GM19463 (cell line): Measurements from ENCODE around the gene NEDD4L.

Source experiments
- ATAC-seq: cut with Tn5 transposase; IDR thresholded peaks from one replicate; pipeline ENCODE4 v1.9.1; 2021; ENCODE audit warnings: mild to moderate bottlenecking, moderate library complexity; ENCODE audit not compliant: unreplicated experiment

Gene NEDD4L

DNA sequence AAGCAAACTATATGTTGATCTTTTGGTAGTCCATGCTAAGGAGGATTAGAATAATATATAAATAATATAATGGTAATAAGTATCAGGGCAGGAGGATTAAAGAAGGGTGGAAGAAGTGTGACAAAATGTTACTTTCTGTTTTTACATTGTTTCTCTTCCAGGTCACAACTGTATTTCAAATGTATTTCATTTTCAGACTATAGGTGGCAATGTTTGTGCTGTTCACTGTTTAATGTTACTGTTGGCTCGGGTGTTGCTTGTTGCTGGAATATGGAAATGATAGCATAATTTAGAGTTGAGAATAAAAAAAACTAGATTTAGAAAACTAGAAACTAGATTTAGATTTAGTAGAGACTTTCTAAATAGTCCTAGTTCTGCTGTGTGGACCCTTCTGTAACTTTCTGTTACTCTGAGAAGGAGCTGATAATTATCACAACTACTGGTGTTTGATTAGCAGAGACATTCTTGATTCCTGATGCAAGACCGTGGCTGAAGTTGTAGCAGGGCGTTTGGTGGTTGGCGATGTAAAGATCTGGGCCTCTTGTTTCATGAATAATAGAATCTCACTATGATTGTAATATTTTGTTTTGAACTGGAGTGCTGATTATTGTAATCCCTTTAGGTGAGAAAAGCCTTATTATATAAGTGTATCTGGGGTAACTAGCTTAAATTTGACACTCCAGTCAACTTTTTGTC is 7.9 kb downstream of the NEDD4L start:
- ATAC-seq = peak; percentile 65

DNA sequence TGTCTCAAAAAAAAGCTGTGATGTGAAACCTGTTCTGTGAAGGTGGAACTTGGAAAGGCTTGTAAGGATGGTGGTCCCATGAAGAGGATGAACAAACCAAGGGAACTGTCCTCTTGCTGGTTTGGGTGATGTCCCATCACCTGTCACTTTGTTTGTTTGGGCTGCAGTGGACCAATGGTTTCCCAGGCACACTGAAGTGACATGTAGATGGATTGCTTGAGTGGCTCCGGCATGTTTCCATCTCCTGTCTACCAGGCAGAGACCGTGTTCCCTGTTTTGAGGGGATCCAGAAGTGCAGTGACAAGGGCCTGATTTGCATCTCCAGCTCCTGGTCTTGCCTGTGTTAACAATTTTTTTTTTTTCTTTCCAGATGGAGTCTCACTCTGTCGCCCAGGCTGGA is 8.9 kb downstream of the NEDD4L start:
- no peak for ATAC-seq

DNA sequence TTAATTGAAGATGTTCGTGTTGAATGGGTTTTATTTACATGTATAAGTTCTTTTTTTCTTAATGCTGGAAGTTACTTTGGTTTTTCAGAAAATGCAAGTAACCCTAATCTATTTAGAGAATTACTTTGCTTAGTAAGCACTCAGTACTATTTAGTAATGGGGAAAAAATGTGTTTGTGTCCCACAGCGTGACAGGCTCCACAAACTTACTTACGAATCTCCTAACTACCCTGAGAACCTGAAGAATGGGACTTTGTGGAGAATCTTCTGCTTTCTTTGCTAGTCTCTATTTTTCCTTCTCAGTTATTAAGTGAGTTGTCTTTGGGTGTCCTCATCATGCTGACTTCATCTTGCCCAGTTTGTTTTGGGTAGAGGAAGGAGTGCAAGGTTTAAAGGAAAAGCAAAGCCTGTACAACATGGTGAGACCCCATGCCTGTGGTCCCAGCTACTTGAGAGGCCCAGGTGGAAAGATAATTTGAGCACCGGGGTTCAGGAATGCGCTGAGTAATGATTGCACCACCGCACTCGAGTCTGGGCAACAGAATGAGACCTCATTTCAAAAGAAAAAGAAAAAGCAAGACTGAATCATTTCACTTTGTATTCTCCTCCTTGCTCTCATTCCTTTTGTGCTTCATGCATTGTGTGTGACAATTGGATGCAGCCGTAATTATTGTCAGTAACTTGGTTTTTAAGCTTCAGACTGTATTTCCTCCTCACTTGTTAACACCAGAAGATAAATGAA is 10.2 kb downstream of the NEDD4L start:
- ATAC-seq = no peak

DNA sequence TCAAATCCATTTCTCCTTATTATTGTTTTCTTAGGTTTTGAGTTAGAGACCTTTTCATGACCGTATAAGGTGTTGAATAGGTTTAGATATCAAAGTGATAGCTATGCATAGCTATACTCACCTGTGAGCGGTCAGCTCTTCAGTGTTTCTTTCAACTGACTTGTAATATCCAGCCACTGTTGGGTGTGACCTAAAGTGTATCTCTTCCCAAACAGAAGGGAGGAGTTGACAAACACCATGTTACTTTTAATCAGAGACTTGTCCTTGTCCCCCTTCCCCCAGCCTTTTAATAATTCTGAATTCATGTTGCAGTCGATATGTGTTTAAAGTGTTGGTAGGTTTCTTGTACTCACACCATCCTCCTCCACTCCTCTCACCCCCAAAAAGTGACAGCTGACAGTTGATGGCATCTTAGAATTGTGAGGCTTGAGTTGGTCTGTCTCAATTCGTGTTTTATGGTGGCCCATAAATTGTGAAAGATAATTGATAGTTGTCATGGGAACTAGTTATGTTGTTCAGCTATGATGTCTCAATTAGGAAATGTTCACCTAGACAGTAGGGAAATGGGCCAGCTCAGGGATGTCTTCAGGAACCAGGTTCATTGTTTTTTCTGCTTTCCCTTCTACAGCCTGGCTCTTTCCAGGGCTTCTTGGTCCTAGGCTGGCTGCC is 12.0 kb downstream of the NEDD4L start:
- no peak for ATAC-seq

DNA sequence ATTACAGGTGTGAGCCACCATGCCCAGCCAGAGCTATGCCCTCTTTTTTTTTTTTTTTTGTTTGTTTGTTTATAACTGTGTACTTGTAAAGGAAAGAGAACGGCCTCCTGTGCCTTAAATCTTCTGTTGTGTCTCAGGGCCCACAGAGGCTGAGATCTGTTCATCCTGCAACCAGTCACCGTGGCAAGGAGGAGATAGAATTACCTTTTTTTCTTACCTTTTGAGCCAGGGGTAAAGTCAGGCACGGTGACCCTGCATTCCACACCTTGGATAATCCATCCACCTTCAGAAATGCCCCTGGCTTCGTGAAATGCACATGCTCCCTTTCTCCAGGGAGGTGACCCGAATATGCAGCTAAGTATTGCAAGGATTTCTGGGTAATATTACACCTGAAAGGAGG is 12.8 kb downstream of the NEDD4L start:
- ATAC-seq = no peak

DNA sequence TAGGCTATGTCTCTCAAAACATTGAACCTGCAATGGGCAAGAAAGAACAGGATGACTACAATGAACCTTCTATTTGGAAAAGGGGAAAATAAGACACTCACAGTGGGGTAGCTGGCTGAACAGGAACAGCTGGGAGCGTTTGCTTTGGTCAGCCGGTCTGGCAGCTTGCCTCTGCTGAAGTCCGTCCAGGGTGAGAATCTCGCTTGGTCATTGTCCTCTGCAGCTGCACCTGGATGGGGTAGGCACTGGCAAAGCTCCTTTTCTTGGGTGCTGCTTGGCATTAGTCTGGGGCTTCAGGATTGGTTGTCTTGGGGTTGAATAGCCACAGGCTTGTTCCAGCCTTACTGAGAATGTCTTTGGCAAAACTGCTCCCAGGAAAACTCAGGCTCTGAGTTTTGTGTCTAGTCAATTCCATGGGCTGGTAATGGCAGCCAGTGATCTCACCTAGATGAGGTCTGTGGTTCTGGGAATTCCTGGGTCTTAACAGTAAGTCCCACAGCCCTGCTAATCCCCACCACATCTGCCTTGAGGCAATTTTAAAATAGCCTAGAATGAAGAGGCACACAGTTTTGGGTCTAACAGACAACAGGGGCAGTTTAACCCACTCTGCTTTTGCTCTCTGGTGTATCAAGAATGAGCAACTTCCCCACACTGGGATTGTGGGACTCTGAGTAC is 13.4 kb downstream of the NEDD4L start:
- ATAC-seq = no peak

DNA sequence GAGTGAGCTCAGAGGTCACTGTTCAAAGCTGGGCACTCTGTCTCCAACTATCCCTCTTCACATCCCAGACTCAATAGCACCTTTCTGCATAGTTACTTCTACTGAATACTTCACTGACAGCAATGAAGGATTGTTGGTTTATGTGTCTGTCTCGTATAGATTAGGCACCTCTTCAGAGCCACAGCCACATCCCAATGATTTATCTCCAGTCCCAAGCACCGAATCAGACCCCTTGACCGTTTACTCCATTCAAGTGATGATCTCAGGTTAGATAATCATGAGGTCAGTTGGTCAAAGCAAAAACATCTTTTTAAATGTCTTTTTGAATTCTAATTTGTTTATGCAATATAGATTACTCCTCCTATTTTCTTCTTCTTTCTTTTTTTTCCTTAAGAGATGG is 14.7 kb downstream of the NEDD4L start:
- ATAC-seq = no peak

DNA sequence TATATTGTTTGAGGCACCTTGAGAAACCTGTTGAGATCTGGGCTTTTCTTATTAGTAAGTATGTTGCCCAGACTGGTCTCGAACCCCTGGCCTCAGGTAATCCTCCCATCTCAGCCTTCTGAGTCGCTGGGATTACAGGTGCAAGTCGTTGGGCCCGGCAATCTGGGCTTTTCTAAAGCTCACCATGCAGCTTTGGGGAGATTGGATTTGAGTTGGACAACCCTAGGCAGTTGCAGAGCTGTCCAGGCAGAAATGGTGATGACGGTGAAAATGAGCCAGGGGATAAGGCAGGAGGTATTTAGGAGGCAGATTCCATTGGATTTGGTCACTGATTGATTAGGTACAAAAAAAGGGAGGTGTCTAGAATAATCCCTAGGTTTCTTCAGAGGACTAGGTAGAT is 16.2 kb downstream of the NEDD4L start:
- ATAC-seq = no peak

DNA sequence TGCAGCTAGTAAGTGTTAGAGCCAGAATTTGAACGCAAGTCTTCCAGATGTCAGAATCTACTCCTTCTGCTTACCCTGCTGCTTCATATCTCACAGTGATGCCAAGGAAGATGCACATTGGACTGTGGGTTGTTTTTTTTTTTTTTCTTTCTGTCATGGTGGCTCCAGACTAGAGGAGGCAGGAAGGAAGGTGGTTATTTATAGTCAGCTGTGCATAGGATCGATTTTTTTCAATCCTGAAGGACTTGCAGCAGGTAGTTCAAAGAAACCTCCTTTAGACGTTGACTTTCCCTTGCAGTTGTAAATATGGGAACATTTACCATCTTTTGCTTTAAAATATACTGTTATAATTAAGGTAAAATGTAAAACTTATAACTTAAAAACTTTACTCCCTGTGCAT is 17.3 kb downstream of the NEDD4L start:
- no peak for ATAC-seq

DNA sequence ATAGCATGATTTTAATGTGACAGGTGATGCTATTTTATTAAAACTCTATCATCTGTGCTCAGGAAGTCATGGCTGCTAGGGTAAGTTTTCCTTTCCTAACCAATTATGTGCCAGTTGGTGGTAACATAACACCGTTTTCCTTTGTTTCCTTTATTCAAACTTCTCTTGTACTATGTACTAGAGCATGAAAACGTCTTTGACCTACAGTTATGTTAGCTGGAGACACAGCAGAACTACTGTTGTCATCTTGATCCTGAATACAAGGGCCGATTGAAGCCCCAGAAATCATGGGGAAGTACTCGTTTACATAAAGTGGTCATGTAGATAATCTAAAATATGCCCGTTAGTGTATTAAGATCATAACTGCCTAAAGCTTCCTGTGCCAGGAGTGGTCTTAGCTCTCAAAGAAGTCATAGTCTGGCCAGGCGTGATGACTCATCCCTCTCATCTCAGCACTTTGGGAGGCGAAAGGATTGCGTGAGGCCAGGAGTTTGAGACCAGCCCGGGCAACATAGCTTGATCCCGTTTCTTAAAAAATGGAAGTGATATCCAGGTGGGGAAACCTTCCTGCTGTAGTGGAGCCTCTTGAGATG is 20.5 kb downstream of the NEDD4L start:
- peak; percentile 70 for ATAC-seq

DNA sequence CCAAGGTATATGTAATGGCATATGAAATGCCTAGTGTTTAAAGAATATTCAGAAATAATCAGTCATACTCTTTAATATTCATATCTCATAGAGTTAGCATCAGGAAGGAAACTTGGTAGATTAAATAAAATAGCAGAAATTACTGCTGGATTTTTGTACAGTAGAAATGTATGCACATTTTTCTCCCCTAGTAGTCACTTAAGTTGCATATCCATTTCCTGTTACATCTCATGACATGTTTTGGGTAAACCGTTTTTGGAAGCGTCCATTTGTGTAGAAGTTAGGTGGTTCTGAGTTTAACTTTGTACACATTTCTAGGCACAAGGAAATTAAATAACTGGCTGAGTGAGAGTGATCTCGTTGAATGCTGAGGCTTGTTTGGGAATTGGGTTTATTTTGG is 21.9 kb downstream of the NEDD4L start:
- ATAC-seq = no peak

DNA sequence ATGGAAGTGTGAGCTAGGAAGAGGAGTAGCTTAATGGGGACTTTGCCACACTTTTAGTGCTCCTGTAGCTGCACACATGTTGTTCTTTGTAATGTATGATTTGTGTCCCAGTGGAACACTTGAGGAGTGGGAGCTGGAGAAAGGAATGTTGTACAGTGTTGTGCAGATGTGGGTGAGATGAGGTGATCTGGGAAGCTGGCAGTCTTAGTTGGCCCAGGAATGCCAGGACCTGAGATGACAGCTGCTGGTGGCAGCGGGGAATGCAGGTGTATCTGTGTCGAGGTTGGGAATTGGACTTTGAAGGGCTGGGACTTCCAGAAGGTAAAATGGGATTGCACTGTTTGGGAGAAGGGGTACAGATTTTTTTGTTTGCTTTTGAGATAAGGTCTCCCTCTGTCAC is 23.6 kb downstream of the NEDD4L start:
- no peak for ATAC-seq

DNA sequence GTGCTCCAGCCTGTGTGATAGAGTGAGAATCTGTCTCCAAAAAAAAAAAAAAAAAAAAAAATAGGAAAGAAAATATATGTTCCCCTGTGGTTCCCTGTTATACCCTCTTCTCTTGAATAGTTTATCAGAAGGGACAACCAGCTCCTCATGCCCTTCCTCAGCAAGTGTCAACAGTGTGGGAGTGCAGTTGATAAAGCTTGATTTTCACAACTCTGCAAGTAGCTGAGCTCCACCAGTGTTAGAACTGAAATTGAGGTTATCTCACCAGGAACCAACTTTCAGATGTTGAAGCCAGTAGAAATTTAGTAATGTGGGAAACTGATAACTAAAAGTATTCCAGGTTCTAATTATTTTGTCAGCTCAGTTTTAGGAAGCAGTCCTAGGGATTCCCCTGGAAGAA is 25.1 kb downstream of the NEDD4L start:
- no peak for ATAC-seq

DNA sequence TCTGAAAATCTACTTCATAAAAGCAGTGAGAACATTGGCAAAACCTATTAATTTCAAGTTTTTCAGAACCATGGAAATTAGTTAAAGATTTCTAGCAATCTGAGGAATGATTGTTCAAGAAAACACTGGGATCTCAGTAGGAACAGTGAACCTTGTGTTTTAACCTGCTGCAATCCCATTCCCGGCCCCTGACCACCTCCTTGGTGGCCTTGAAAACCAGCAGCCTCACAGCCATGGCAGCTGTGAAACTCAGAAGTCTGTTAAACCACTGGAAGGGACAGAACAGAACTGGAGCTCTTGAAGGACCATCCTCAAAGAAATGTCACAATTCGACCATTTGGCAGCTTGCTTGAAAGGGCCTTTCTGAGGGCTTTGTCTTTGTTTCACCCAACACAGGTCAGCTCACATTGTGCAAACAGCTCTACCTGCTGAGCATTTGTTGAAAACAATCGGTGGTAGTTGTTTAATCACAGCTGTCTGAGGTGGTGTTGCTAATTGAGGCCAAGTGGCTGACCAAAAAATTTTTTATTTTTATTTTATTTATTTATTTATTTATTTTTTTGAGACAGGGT is 25.8 kb downstream of the NEDD4L start:
- no peak for ATAC-seq

DNA sequence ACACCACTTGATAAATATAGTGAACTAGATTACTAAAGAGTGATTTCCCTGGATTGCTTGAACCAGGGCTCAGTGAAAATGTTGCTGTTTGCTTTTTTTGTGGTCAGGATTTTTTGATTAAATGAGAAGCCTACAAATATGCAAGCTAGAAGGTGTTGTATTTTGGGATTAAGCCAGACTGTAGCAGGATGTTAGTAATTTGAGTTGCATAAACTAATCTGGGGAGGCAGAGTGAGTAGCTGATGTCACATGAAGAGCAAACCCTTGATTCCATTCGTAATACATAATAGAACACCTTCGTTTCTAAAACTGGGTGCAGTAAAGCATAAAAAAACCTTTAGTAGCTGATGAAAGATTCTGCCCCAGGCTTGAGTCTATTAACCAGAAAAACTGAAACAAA is 32.0 kb downstream of the NEDD4L start:
- no peak for ATAC-seq

DNA sequence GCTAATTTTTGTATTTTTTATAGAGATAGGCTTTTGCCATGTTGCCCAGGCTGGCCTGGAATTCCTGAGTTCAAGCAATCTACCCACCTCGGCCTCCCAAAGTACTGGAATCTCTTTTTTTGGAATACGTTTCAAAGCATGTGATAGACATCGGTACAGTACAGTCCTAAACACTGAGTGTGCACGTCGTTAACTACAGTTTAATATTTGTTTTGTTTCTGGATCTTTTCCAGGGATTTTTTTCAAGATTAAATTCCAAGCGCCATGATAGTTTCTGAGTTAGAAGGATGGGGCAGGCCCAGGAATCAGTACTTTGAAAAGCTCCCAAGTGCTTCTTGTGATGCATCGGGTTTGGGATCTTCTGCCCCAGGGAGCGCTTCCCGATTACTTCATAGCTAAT is 33.3 kb downstream of the NEDD4L start:
- no peak for ATAC-seq

DNA sequence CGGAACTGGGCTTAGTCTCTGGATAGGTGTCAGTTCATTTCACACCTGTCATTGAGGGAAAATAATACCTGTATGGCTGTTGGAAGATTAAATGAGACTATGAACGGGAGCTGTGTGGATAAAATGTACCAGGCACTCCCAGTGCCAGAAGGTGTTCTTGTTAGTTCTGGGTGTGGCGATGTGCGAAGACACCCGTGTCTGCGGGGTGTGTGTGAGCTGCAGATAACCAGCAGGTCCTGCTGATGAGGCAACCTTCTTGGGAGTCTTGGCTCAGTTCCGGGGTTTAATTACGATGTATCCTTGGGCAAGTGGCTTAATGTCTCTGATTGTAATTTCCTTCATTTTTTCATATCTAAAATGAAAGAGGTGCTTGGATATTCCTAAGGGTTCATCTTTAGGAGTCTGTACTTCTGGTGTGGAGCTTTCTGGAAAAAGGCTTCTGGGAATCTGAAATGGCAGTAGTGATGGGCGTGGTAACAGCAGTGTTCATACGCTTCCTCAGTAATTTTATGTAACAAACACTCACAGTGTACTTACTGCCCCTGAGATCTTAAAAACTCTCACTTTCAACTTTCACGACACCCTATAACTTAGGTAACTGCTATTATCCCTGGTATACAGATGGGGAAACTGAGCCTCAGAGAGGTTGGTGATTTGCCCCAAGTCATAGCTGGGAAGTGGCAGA is 35.0 kb downstream of the NEDD4L start:
- no peak for ATAC-seq

DNA sequence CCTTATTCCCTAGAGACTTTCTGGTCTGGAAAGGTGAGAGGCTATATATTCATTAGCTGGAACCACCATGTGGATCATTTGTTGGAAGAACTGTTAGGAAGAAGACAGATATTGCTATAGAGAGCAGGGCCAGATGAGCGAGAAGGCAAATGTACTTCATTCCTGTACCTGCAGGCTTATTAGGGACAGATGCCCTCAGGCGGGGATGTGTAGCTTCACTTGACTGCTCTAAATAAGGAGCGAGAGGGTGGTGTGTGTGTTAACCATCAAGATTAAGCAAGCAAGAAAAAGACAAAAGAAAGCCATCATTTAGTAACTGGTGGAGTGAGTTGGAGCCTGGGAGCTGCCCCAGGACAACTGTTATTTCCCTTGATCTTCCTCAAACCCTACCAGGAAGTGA is 36.4 kb downstream of the NEDD4L start:
- no peak for ATAC-seq

DNA sequence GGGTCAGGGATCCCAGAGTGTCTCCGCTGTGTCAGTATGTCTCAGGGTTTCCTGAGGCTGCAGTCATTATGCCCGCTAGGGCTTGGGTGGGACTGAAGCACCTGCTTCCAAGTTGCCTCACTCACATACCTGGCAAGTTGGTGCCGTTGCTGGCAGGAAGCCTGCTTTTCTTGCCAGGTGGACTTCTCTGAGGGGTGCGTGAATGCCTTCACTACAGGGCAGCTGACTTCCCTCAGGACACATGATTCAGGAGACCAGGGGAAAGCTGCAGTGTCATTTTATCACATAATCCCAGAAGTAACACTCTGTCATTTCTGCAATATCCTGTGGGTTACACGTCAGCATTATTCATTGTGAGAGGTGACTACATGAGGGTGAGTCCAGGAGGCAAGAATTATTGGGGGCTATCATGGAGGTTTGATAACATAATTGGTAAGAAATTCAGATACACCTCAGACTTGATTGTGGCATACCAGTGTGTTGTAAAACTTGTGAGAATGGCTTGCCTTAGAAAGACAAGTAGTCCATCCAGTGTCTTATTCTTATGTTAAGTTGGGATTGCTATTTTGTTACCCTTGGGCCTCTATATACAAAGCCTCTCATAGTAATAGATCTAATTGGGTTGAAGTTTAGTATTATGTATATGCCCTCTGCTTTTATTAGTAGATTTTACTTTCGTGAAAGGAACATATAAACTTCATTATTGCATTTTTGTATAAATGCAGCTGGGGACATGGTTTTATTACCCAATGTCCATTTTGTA is 44.1 kb downstream of the NEDD4L start:
- ATAC-seq = no peak

DNA sequence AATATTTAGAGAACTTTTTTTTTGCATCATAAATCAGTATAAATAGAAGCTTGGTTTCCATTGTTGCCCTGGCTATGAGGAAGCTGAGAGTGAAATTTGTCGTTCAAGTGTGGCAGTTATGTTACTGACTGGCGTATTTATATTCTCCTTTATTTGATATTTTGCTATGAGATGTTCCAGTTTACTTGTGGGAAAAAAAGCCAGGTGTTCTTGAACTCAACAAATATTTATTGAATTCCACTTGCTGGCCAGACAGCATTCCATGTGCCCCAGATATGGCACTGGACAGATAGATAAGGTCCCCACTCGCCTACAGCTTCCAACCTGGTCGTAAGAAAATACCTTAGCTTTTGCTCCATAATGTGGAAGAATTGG is 44.7 kb downstream of the NEDD4L start:
- no peak for ATAC-seq
